ENCODE results near the gene AKAP12.

- TF ChIP-seq, protein P1, sequence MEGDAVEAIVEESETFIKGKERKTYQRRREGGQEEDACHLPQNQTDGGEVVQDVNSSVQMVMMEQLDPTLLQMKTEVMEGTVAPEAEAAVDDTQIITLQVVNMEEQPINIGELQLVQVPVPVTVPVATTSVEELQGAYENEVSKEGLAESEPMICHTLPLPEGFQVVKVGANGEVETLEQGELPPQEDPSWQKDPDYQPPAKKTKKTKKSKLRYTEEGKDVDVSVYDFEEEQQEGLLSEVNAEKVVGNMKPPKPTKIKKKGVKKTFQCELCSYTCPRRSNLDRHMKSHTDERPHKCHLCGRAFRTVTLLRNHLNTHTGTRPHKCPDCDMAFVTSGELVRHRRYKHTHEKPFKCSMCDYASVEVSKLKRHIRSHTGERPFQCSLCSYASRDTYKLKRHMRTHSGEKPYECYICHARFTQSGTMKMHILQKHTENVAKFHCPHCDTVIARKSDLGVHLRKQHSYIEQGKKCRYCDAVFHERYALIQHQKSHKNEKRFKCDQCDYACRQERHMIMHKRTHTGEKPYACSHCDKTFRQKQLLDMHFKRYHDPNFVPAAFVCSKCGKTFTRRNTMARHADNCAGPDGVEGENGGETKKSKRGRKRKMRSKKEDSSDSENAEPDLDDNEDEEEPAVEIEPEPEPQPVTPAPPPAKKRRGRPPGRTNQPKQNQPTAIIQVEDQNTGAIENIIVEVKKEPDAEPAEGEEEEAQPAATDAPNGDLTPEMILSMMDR (optimal IDR thresholded peaks at IDR 0.05 in 1 of 3, IDR thresholded peaks at IDR 0.05 in 1 of 3, conservative IDR thresholded peaks at IDR 0.05 in 1 of 3; ENCODE audit: extremely low read depth in 1 of 3, insufficient read depth in 2 of 3, low read length in 3 of 3) = no peak
- TF ChIP-seq EZH2 (IDR thresholded peaks at IDR 0.05; ENCODE audit: low read length) = no peak
Measured at GRCh38 chr6:151370509-151371078, 130.8 kb downstream of the AKAP12 start.
